H54 (cell line): Measurements from ENCODE around the gene ITGBL1.

ENCODE experiments used
- DNase-seq: peaks from one replicate; pipeline ENCODE4 v3.0.0; 2011; ENCODE audit warnings: low spot score, mixed read lengths; ENCODE audit not compliant: insufficient read length
- FAIRE-seq: peaks from 3 replicates; lab custom pipeline; 2011; peaks lifted over from hg19 to GRCh38; lab: Jason Lieb, UNC
- POLR2A ChIP-seq: IDR thresholded peaks from 2 replicates; pipeline ENCODE4 v1.6.1; 2011; ENCODE audit warnings: low read depth, mild to moderate bottlenecking, low read length

The ITGBL1 gene

DNA sequence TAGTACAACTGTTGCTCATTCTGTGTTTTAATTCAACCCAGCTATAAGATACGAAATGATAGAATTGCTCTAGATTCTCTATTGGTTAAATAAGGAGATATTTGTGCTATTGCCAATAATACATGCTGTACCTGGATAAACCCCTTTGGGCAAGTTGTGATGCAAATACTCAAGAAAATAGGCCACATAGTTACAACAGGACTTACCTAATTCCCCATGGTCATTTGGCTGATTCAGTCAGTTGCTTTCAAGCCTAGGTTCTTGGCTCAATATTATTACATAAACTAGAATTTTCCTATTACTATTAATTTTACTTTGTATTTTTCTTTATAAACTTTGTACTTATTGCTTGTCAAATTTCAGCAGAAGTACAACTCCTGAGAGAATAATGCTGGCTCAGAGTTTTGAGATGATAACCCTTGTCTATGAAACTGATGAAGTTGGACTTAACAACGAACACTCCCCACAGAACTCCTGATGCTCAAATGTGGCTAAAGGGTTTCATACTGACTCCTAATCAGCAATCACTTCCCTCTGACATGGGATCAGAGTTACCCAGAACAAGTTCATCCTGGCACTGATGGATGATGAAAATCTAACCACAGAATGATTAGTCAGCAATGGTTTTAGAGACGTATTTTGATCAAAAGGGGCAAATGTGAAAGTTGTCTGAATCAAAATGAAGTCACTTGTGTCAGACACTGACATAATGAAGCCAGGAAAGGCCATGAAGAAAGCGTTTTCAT is 221.1 kb downstream of the ITGBL1 start:
- TF ChIP-seq POLR2A = no peak
- DNase-seq (no peak), FAIRE-seq (peak; percentile 98)

DNA sequence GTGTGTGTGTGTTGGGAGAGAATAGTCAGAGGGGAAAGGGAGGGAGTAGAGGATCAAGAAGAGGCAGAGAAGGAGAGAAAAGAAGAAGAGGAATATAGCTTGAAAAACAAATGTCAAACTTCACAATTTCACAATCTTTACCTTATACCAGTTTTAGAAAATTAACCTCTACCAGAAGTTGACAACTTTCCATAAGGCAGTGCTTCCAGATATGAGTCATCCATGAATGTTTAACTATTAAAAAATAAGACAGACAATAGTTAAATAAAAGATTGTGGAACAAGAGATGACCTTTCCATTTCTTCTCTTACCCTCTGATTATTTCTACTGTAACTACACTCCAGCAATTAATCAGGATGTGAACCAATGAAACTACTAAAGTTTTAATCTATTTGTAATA is 229.4 kb downstream of the ITGBL1 start:
- no peak for DNase-seq
- FAIRE-seq = peak; percentile 95
- TF ChIP-seq POLR2A = no peak

DNA sequence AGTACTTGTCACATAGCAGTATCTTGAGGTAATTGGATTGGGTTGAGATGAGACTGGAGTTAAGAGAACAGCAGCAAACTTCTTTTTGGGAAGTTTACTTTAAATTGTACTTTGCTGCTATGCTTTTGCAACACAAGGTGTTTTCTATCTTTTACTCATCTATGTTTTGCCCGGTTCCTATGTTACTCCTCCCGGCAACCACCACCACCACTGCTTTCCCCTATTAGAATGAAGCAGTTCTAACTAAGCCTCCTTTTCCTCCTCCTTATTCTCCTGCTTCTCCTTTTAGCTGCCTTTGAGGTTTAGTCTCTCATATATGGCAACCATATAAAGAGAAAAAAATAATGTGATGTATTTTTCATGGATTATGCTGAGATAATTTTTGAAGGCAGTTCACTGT is 233.5 kb downstream of the ITGBL1 start:
- FAIRE-seq (peak; percentile 86), DNase-seq (no peak)
- TF ChIP-seq POLR2A = no peak

DNA sequence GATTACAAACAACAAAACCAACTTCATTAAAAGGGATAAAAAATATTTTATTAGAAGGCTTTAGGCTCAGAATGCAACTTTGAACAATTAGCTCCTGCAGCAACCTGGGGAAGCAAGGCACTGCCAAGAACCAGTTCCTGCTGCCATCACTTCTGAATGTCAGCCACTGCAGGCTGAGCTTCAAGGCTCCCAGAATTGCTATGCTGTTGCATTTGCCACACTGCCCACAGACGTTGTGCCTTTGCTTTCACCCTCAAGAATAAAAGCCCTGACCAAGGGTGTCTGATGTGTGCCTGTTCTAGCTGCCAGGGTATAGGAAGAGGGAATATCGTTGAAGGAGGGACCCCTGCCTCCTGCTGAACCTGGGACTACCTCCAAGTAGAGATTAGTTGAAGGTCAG is 238.4 kb downstream of the ITGBL1 start:
- TF ChIP-seq POLR2A = no peak
- FAIRE-seq (no peak), DNase-seq (no peak)

DNA sequence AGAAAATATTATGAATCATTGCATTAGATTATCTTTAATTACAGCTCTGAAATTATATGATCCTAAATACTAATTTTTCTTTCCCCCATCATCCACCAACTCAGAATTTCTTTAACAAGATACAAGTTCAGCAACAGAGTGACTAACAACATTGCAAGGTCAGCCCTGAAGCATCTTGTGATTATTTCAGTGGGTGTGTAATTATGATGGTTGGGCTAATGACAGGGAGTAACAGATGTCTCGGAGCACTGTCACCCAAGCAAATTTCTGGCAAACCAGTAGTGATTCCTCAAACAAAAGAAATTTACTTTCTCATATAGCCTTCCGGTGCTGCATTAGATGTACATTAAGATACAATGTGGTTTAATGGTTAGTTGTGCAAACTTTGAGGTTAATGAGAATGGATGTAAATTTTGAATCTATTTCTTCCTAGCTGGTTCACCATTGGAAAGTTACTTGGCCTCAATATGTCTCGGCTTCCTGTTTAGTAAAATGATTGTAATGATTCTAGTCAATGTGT is 238.9 kb downstream of the ITGBL1 start:
- TF ChIP-seq POLR2A = no peak
- FAIRE-seq = peak; percentile 92
- DNase-seq = no peak

DNA sequence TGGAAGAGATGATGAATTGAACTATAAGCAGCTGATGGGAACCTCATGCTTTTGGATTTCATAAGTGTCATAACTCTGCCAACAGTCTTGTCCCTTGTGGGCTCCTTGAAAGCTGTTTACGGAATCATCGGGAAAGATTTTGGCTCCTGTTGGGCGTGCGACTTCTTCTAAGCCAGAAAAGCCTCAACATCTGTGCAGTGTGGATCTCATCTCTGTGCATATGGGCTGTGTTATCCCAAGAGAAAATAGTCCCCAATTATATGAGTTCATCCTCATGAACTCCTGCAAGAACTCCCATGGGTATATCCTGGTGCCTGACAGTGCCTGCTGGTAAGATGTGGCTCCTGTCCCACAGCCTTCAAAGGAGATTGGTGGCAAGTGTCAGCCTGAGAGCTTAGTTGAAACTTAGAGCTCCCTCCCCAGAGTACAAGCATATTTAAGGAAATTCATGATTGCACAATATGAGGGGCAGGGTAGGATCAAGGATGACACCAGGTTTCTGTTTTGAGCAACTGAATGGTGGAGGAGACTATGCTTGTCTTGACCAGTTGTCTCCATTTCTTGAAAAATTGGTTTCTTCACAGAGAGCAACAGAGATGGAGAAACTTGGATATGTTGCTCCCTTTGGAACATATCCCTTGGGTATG is 243.5 kb downstream of the ITGBL1 start:
- DNase-seq (no peak), FAIRE-seq (peak; percentile 60)
- no peak for TF ChIP-seq POLR2A

DNA sequence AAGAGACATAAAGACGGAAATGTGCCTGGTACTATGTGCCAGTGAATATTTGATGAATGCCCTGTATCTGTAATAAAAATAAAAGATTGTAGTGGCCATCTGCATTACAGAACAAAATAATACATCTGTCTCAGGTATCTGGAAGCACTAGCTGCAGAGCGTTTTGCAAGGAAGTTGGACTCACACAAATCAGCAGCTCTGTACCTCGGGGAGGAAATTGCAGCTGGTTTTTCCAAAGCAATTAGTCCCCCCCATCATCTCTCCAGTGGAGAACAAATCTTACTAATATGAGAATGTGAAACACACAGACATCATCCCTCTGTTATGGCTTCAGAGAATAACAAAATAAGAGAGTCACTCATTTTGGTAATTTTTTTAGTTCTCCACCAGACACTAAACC is 245.3 kb downstream of the ITGBL1 start:
- no peak for DNase-seq
- TF ChIP-seq POLR2A = no peak
- no peak for FAIRE-seq

DNA sequence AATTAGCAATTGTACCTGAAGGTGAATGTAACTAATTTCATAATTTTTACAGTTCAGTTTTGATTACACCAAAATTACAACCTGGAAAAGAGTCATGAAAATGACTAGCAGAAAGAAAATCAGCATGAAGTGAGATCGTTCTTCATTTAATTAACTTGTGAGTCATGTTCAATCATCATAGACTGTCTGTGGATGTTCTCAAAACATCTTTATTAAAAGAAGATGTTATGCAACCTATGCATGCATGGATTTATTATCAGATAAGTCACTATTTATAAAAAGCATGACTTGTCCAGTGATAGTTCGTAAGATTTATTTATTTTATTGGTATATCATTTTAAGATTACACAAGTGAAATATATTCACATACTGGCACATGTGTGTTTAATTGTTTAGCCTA is 245.9 kb downstream of the ITGBL1 start:
- DNase-seq = no peak
- TF ChIP-seq POLR2A = no peak
- no peak for FAIRE-seq

DNA sequence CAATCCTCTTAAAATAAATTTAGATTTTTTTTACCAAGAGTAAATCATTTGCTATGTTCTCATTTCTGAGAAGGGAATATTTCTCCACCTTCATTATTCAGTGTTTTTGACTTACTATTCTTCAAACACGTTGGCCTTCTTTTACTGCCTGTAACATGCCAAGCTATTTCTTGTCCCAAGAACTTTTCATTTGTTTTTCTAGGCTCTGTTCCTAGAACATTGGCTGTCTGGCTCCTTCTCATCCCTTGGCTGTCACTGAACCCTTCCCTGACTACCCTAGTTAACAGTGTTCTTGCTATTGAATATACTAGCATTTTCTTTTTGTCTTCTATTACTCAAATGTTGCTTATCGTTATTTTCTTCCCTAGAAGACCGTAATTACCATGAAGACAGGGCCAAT is 248.1 kb downstream of the ITGBL1 start:
- DNase-seq = no peak
- TF ChIP-seq POLR2A = no peak
- FAIRE-seq = no peak

DNA sequence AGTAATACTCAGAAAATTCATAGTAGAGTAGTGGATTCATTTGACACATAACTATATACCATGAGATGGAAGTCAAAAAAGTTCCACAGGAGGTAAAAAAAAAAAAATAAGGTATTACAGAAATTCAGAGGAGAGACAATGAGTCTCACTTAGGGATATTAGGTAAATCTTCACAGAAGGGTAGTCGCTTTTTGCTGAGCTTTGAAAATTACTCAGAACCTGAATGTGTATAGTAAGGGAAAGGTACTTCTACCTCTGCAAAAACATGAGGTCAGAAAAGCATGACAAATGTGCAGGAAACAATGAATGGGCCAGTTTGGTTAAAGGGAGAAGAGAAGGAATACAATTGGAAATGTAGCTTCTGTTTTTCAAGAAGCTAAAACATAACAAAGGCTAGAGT is 250.6 kb downstream of the ITGBL1 start:
- FAIRE-seq (peak; percentile 86), DNase-seq (no peak)
- TF ChIP-seq POLR2A = no peak

DNA sequence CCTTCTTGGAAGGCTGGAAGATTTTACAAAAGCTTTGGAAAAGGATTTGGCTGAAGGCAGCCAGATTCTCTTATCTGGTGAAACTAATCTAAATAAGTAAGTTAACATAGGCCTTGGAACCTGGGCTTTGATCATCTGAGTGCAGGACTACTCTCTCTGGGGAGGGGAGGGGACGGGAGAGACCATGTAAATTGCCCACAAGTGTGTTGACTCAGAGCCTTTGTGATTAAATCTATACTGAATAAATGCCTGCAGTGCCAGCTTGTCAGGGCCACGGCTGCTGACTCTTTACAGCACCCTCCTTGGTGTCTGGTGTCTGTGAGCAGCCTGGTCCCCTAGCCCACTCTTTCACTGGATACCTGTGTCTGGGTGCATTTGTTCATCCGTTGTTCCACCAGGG is 251.4 kb downstream of the ITGBL1 start:
- FAIRE-seq (peak; percentile 43), DNase-seq (no peak)
- TF ChIP-seq POLR2A = no peak

DNA sequence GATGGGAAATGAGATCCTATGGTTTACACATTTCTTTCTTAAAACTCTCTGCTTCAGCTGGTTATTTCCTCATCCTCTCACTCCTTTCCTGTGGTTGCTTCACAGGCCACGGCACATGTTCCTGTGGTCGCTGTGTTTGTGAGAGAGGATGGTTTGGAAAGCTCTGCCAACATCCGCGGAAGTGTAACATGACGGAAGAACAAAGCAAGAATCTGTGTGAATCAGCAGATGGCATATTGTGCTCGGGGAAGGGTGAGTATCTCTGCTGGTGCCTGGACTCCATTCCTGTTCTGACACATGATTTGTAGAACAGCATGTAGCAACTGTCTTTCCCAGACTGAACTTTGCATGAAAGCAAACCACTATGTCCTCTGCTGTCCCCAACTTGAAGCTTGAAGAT is 254.2 kb downstream of the ITGBL1 start:
- FAIRE-seq = peak; percentile 100
- peak; percentile 71 for DNase-seq
- no peak for TF ChIP-seq POLR2A

DNA sequence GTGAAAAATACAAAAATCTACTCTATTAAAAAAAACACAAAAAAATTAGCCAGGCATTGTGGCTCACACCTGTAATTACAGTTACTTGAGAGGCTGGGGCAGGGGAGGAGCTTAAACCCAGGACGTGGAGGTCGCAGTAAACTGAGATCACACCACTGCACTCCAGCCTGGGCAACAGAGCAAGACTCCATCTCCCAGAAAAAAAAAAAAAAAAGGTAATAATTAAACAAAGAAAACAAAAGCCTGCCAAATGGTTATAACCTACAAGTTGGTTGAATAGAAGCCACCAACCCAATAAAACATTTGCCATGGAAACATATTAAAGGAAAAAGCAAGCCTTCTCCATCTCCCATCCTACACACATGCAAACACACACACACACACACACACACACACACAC is 255.2 kb downstream of the ITGBL1 start:
- no peak for TF ChIP-seq POLR2A
- no peak for FAIRE-seq

DNA sequence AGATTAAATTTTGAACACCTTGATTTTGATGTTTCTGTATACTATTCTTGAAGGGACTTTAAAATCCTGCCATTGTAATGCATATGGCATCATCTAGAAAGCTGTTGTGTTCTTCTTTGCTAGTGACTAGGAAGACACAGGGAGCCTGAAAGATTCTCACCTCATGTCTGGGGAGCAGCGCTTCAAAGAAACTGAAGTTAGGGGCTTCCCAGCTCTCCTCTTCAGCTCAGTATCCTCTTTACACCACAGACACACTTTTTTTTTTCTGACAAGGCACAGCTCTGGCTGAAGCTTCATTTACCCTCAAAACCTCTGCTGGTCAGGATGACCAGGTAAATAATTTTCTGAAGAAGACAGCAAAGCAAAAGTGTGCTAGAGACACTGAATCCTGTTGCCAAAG is 255.6 kb downstream of the ITGBL1 start:
- TF ChIP-seq POLR2A = no peak
- FAIRE-seq = peak; percentile 78
- no peak for DNase-seq

More for the DNA sequence above, 255.2 kb downstream of the ITGBL1 start:
- DNase-seq = no peak

DNA sequence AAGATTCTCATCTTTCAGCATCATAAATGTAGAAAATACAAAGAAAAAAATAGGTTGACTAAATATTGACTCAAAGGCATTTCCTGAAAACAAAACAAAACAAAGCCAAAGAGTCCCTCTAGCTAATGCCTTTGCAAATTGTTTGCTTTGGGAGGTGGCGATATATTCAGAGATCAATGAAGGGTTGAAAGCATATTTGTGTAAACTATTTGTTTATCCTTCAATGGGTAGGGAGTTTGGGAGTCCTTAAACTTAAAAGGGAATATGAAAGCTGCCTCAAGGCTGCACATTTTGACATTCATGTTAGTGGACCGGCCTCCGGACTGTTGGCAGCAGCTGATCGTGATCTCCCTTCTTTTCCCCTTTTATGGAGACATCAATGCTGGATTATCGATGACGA is 257.5 kb downstream of the ITGBL1 start:
- no peak for TF ChIP-seq POLR2A
- DNase-seq = no peak
- FAIRE-seq = no peak
